Muscle of leg (tissue), 11 donors: ENCODE results near the gene SPTAN1. TPM values are rescaled to one million over a fixed set of nuclear protein-coding genes. Genes with fewer than 3 reads are reported as not detected.
A peak's percentile ranks its signal among the peaks of the same experiment; 100 is the strongest.
"Not testable (repeated sequence)": the region's sequence is repeated elsewhere in the genome, so short reads cannot be mapped to it uniquely, and the experiment has no call there.

Experiments used
- DNase-seq: peaks from one replicate; pipeline ENCODE4 v3.0.0; 2013
- H3K27ac ChIP-seq: one replicate; pipeline ENCODE4 v1.5.1; 2013; ENCODE audit warnings: mild to moderate bottlenecking, low read length, control low read depth
- H3K27me3 ChIP-seq: one replicate; pipeline ENCODE4 v1.6.1; 2013; ENCODE audit warnings: low read length; ENCODE audit not compliant: control insufficient read depth, insufficient read depth
- H3K36me3 ChIP-seq: one replicate; pipeline ENCODE4 v1.6.1; 2013; ENCODE audit warnings: low read length; ENCODE audit not compliant: control insufficient read depth, insufficient read depth
- H3K4me1 ChIP-seq: one replicate; pipeline ENCODE4 v1.6.1; 2013; ENCODE audit warnings: low read length; ENCODE audit not compliant: control insufficient read depth, insufficient read depth
- H3K4me3 ChIP-seq: one replicate; pipeline ENCODE4 v1.5.1; 2013; ENCODE audit warnings: low read length, control low read depth
- H3K9me3 ChIP-seq: replicated peaks from 2 replicates; pipeline ENCODE4 v1.6.1; 2013; ENCODE audit warnings: low read depth, low read length; ENCODE audit not compliant: control insufficient read depth
- WGBS: methylation state at CpG from one replicate; pipeline ENCODE4 v1.1.5; 2013; ENCODE audit warnings: missing lambda C conversion rate; ENCODE audit not compliant: insufficient coverage; 5-methylcytosine and 5-hydroxymethylcytosine counted together
- polyA plus RNA-seq, 8 donors: library from polyadenylated mRNA; unstranded; fragments of 120-200 nt; gene quantifications; one replicate each; pipeline versions ENCODE4 v1.2.1 to v1.2.3, GENCODE V29; 2013; ENCODE audit warnings: inconsistent platforms in 1 of 8, low replicate concordance in 1 of 8; ENCODE audit not compliant: insufficient read length in 8 of 8, insufficient read depth in 1 of 8
- total RNA-seq: library from RNA; stranded (reverse); fragments of 120-200 nt; gene quantifications from one replicate; pipeline ENCODE4 v1.2.4, GENCODE V29; 2013

Gene SPTAN1
- total and polyA plus RNA-seq, 9 donors: 227 to 384 (median 302) TPM

GRCh38 chr9:128635266-128636023 is 83.1 kb downstream of the SPTAN1 start:
- peak overlapping the region; percentile 30 for H3K4me3 ChIP-seq
- peaks cover 43% of the 10 kb centered on the region for H3K4me1 ChIP-seq
- peaks cover 56% of the 10 kb centered on the region for H3K36me3 ChIP-seq
- H3K27me3 ChIP-seq: no peaks in the 10 kb centered on the region
- DNase-seq: peak; percentile 88
- peak overlapping the region; percentile 95 for H3K27ac ChIP-seq
- H3K9me3 ChIP-seq: no peaks in the 10 kb centered on the region
- 33% methylated on average over 17 of the region's 20 CpGs for WGBS

GRCh38 chr9:128636024-128636390 is 83.6 kb downstream of the SPTAN1 start:
- Histone ChIP-seq H3K27ac (peak overlapping the region; percentile 95), H3K36me3 (peaks cover 55% of the 10 kb centered on the region), H3K4me3 (peak overlapping the region; percentile 30), H3K4me1 (peaks cover 43% of the 10 kb centered on the region), H3K27me3 (no peaks in the 10 kb centered on the region), H3K9me3 (no peaks in the 10 kb centered on the region)
- peak; percentile 66 for DNase-seq
- WGBS: 61% methylated on average over 15 of the region's 16 CpGs

GRCh38 chr9:128636556-128637530 is 84.5 kb downstream of the SPTAN1 start:
- DNase-seq: peak; percentile 78
- Histone ChIP-seq H3K27ac (peak overlapping the region; percentile 95), H3K36me3 (peaks cover 49% of the 10 kb centered on the region), H3K9me3 (no peaks in the 10 kb centered on the region), H3K4me1 (peaks cover 46% of the 10 kb centered on the region), H3K4me3 (peak overlapping the region; percentile 30), H3K27me3 (no peaks in the 10 kb centered on the region)
- 80% methylated on average over 15 of the region's 20 CpGs for WGBS

GRCh38 chr9:128637656-128638055 is 85.3 kb downstream of the SPTAN1 start:
- Histone ChIP-seq H3K27me3 (no peaks in the 10 kb centered on the region), H3K27ac (peak overlapping the region; percentile 95), H3K36me3 (peaks cover 41% of the 10 kb centered on the region), H3K9me3 (no peaks in the 10 kb centered on the region), H3K4me1 (peaks cover 46% of the 10 kb centered on the region), H3K4me3 (no peak overlapping the region)
- WGBS: 87% methylated on average over 5 of the region's 10 CpGs
- peak; percentile 89 for DNase-seq

GRCh38 chr9:128638580-128638979 is 86.2 kb downstream of the SPTAN1 start:
- peaks cover 46% of the 10 kb centered on the region for H3K4me1 ChIP-seq
- no CpG with 5 or more reads among the region's 4 CpGs for WGBS
- no peak for DNase-seq

GRCh38 chr9:128640603-128641002 is 88.2 kb downstream of the SPTAN1 start:
- Histone ChIP-seq H3K27me3 (no peaks in the 10 kb centered on the region), H3K4me1 (peaks cover 29% of the 10 kb centered on the region), H3K4me3 (no peak overlapping the region), H3K27ac (no peak overlapping the region), H3K36me3 (peaks cover 19% of the 10 kb centered on the region), H3K9me3 (no peaks in the 10 kb centered on the region)
- whole genome bisulfite sequencing: 94% methylated on average over 15 of the region's 18 CpGs
- no peak for DNase-seq

More at GRCh38 chr9:128638580-128638979, 86.2 kb downstream of the SPTAN1 start:
- Histone ChIP-seq H3K4me3 (no peak overlapping the region), H3K36me3 (peaks cover 32% of the 10 kb centered on the region), H3K27me3 (no peaks in the 10 kb centered on the region), H3K9me3 (no peaks in the 10 kb centered on the region), H3K27ac (no peak overlapping the region)

GRCh38 chr9:128642675-128643245 is 90.4 kb downstream of the SPTAN1 start:
- H3K36me3 ChIP-seq: peaks cover 19% of the 10 kb centered on the region
- WGBS: 57% methylated on average over 7 of the region's 12 CpGs
- H3K9me3 ChIP-seq: no peaks in the 10 kb centered on the region
- no peak for DNase-seq
- H3K27me3 ChIP-seq: no peaks in the 10 kb centered on the region
- peaks cover 10% of the 10 kb centered on the region for H3K4me1 ChIP-seq
- H3K4me3 ChIP-seq: no peak overlapping the region
- H3K27ac ChIP-seq: no peak overlapping the region

- peaks cover 16% of the 10 kb centered on the region for H3K36me3 ChIP-seq
- peaks cover 6% of the 10 kb centered on the region for H3K4me1 ChIP-seq
- no peak overlapping the region for H3K27ac ChIP-seq
- H3K9me3 ChIP-seq: no peaks in the 10 kb centered on the region
- 73% methylated on average over 11 of the region's 12 CpGs for WGBS
- H3K27me3 ChIP-seq: no peaks in the 10 kb centered on the region
- DNase-seq: no peak
- no peak overlapping the region for H3K4me3 ChIP-seq
Observed at GRCh38 chr9:128643519-128644300, 91.3 kb downstream of the SPTAN1 start.

GRCh38 chr9:128648206-128648605 is 95.8 kb downstream of the SPTAN1 start:
- not testable (repeated sequence) for DNase-seq, H3K27ac ChIP-seq, H3K4me1 ChIP-seq, H3K27me3 ChIP-seq, H3K9me3 ChIP-seq, H3K4me3 ChIP-seq, H3K36me3 ChIP-seq
- WGBS: 69% methylated on average over 3 of the region's 9 CpGs
